ENCODE results near the gene MPRIP. TPM values are rescaled to one million over a fixed set of nuclear protein-coding genes. Genes with fewer than 3 reads are reported as not detected.

Gene MPRIP
- total RNA-seq, 1 experiment from 2014 or later: 132 TPM

- H3K9ac ChIP-seq (ENCODE audit: extremely low read depth, insufficient read length, low read length): no peak overlapping the region
- H3K79me1 ChIP-seq (ENCODE audit: insufficient read depth, low read depth, low read length, poor library complexity, severe bottlenecking): peaks cover 8% of the 10 kb centered on the region
- no peak overlapping the region for H3K27ac ChIP-seq (ENCODE audit: insufficient read length, low read depth, low read length)
- H3K4me1 ChIP-seq (ENCODE audit: insufficient read depth, low read length): no peaks in the 10 kb centered on the region; the same call in 1 of the 2 replicates
- no peaks in the 10 kb centered on the region for H3K23me2 ChIP-seq (ENCODE audit: insufficient read length, low read depth, low read length, poor library complexity, severe bottlenecking)
- TF ChIP-seq CTCF (conservative IDR thresholded peaks at IDR 0.05): no peak
- H2BK15ac ChIP-seq (ENCODE audit: low read depth, low read length): no peak overlapping the region
- H3K27me3 ChIP-seq (ENCODE audit: insufficient read depth, low read length): no peaks in the 10 kb centered on the region
- no peak overlapping the region for H2BK5ac ChIP-seq (ENCODE audit: insufficient read length, low read length)
- H3K18ac ChIP-seq (ENCODE audit: insufficient read length, low read depth, low read length): no peak overlapping the region
- Mint-ChIP-seq H3K27ac (peak overlapping the region in 2 of 3 experiments; percentile 84 to 87; a peak in 2 of 7 replicates), H3K9me3 (no peaks in the 10 kb centered on the region), H3K27me3 (ENCODE audit: low read depth) (no peaks in the 10 kb centered on the region), H3K36me3 (ENCODE audit: insufficient read depth in 1 of 3, low read depth in 3 of 3) (peaks cover under 1 to 20% (median 7%) of the 10 kb centered on the region in 3 experiments; a peak in 6 of 7 replicates), H3K4me1 (peaks cover 2 to 3% of the 10 kb centered on the region in 2 experiments; a peak in 3 of 4 replicates), H3K4me3 (no peak overlapping the region)
- H3T11ph ChIP-seq (ENCODE audit: low read length): no peak overlapping the region
- H2BK12ac ChIP-seq (ENCODE audit: insufficient read length, low read depth, low read length): no peak overlapping the region
- no peak overlapping the region for H2AFZ ChIP-seq (ENCODE audit: low read length)
- H4K20me1 ChIP-seq (ENCODE audit: control insufficient read depth, insufficient read depth, insufficient read length): no peaks in the 10 kb centered on the region
- H4K5ac ChIP-seq (ENCODE audit: insufficient read length, low read depth, low read length): no peak overlapping the region
- H2AK5ac ChIP-seq (ENCODE audit: insufficient read length, low read length): no peak overlapping the region
- DNase-seq: peak; percentile 22
- no peak overlapping the region for H3K23ac ChIP-seq (ENCODE audit: insufficient read length, low read depth, low read length)
- H4K91ac ChIP-seq (ENCODE audit: insufficient read length, low read depth, low read length): no peak overlapping the region
- no peak overlapping the region for H3K4ac ChIP-seq (ENCODE audit: low read depth, low read length)
- no CpG with 5 or more reads among the region's 5 CpGs for WGBS (ENCODE audit: extremely low coverage, insufficient read length, low lambda C conversion rate)
- H3K9me3 ChIP-seq (ENCODE audit: control insufficient read depth, low read depth, low read length): no peaks in the 10 kb centered on the region
- H2BK20ac ChIP-seq (ENCODE audit: low read depth, low read length, poor library complexity, severe bottlenecking): no peak overlapping the region
- no peak overlapping the region for H3K56ac ChIP-seq (ENCODE audit: insufficient read length, low read depth, low read length)
- peaks cover 1% of the 10 kb centered on the region; the same call in 1 of the 2 replicates for H3K79me2 ChIP-seq (ENCODE audit: insufficient read depth, low read length)
- H2BK120ac ChIP-seq (ENCODE audit: low read depth, low read length, poor library complexity, severe bottlenecking): no peak overlapping the region
- no peak overlapping the region for H3K14ac ChIP-seq (ENCODE audit: insufficient read depth, low read length)
- H3K4me2 ChIP-seq (ENCODE audit: insufficient read depth, insufficient read length, low read length): no peak overlapping the region
- H4K8ac ChIP-seq (replicated peaks; ENCODE audit: insufficient read length, low read depth, low read length): no peak overlapping the region
These were observed 25.0 kb downstream of the MPRIP start for GRCh38 chr17:17067257-17067656.

All from H9 (cell line).